Measurements from ENCODE around the gene FBXO21.

- TF ChIP-seq EZH2 (IDR thresholded peaks at IDR 0.05; ENCODE audit: borderline replicate concordance, low read length), result no peak
- TF ChIP-seq, protein P1, sequence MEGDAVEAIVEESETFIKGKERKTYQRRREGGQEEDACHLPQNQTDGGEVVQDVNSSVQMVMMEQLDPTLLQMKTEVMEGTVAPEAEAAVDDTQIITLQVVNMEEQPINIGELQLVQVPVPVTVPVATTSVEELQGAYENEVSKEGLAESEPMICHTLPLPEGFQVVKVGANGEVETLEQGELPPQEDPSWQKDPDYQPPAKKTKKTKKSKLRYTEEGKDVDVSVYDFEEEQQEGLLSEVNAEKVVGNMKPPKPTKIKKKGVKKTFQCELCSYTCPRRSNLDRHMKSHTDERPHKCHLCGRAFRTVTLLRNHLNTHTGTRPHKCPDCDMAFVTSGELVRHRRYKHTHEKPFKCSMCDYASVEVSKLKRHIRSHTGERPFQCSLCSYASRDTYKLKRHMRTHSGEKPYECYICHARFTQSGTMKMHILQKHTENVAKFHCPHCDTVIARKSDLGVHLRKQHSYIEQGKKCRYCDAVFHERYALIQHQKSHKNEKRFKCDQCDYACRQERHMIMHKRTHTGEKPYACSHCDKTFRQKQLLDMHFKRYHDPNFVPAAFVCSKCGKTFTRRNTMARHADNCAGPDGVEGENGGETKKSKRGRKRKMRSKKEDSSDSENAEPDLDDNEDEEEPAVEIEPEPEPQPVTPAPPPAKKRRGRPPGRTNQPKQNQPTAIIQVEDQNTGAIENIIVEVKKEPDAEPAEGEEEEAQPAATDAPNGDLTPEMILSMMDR (IDR thresholded peaks at IDR 0.05; ENCODE audit: low read length), result no peak
Measured at GRCh38 chr12:117234441-117234840, 44.2 kb upstream of the FBXO21 start.
